Neuronal stem cell (in vitro differentiated cells): ENCODE results near the gene EIF3A. TPM values are rescaled to one million over a fixed set of nuclear protein-coding genes. Genes with fewer than 3 reads are reported as not detected.

Experiments used
- small RNA-seq: library from polyadenylated mRNA; stranded (forward); fragments of <200 nt; extraction: miRNeasy Mini kit (QIAGEN cat#:217004); gene quantifications from one replicate; pipeline ENCODE3, GENCODE V24; 2013; ENCODE audit not compliant: insufficient read depth

EIF3A gene

Small RNAs within 50 kb of the gene (small RNA-seq; reads per million reads assigned to genes)
- gene AL355598.1 (not detected), gene RF00413 (not detected), gene SNORA19 (1.6 reads per million)
